WTC11 (cell line): Measurements from ENCODE around the gene STRN4. TPM values are rescaled to one million over a fixed set of nuclear protein-coding genes. Genes with fewer than 3 reads are reported as not detected.

Experiments
- ATAC-seq: fragments of 200-7000 bp; cut with Tn5 transposase; 2 replicates; pipeline ENCODE4 v1.10.0; 2021; ENCODE audit warnings: mild to moderate bottlenecking, moderate library complexity
- CTCF ChIA-PET: fragments of 300-600 bp; sonication (Branson Sonifier 250); formaldehyde crosslinking; loops from one replicate; lab custom pipeline; 2021; ENCODE audit warnings: antibody characterized with exemption; lab: Charles Lee
- POLR2A ChIA-PET: fragments of 350-600 bp; sonication (Branson Sonifier 250); formaldehyde crosslinking; loops from one replicate; lab custom pipeline; 2021; ENCODE audit warnings: antibody characterized with exemption; lab: Charles Lee
- DNase-seq: peaks from one replicate; pipeline ENCODE4 v3.0.0; 2021; ENCODE audit warnings: low spot score
- H3K27ac Mint-ChIP-seq: 2 replicates; pipeline ENCODE4 v1.8.0; 2021; ENCODE audit warnings: mixed read lengths
- H3K27me3 Mint-ChIP-seq: 2 replicates; pipeline ENCODE4 v1.8.0; 2021; ENCODE audit warnings: low read depth, mild to moderate bottlenecking, moderate library complexity, mixed read lengths
- H3K36me3 Mint-ChIP-seq: 2 replicates; pipeline ENCODE4 v1.8.0; 2021; ENCODE audit warnings: mixed read lengths
- H3K4me1 Mint-ChIP-seq: 2 replicates; pipeline ENCODE4 v1.8.0; 2022; ENCODE audit warnings: mixed read lengths
- H3K4me3 Mint-ChIP-seq: 2 replicates; pipeline ENCODE4 v1.8.0; 2021; ENCODE audit warnings: mild to moderate bottlenecking, moderate library complexity, mixed read lengths
- H3K9me3 Mint-ChIP-seq: 2 replicates; pipeline ENCODE4 v1.8.0; 2021; ENCODE audit warnings: mixed read lengths
- AFF4 ChIP-seq: sonication (generic); formaldehyde crosslinking; IDR thresholded peaks from 2 replicates; pipeline ENCODE4 v1.8.1; 2023; ENCODE audit warnings: mild to moderate bottlenecking, missing genetic modification reagents, borderline replicate concordance
- E2F4 ChIP-seq: sonication (generic); formaldehyde crosslinking; IDR thresholded peaks from 2 replicates; pipeline ENCODE4 v1.8.1; 2022; ENCODE audit warnings: low read depth, mild to moderate bottlenecking, moderate library complexity, missing genetic modification reagents, borderline replicate concordance
- FOXP1 ChIP-seq: sonication (generic); formaldehyde crosslinking; IDR thresholded peaks from 2 replicates; pipeline ENCODE4 v1.8.0; 2022; ENCODE audit warnings: missing genetic modification reagents, mild to moderate bottlenecking, moderate library complexity, borderline replicate concordance
- FOXP4 ChIP-seq: sonication (generic); formaldehyde crosslinking; IDR thresholded peaks from 2 replicates; pipeline ENCODE4 v1.8.0; 2022; ENCODE audit warnings: mild to moderate bottlenecking, missing genetic modification reagents
- GABPB1 ChIP-seq: sonication (generic); formaldehyde crosslinking; IDR thresholded peaks from 2 replicates; pipeline ENCODE4 v1.8.1; 2023; ENCODE audit warnings: mild to moderate bottlenecking, missing genetic modification reagents
- IRF2 ChIP-seq: sonication (generic); formaldehyde crosslinking; IDR thresholded peaks from 2 replicates; pipeline ENCODE4 v1.8.0; 2022; ENCODE audit warnings: low read depth, missing genetic modification reagents, borderline replicate concordance
- NFYB ChIP-seq: sonication (generic); formaldehyde crosslinking; conservative IDR thresholded peaks from 2 replicates; pipeline ENCODE4 v1.8.0; 2022; ENCODE audit warnings: low read depth, missing genetic modification reagents
- OVOL2 ChIP-seq: fragments of 250-450 bp; sonication (Bioruptor Pico); IDR thresholded peaks from 2 replicates; pipeline ENCODE4 v1.9.0; 2021; ENCODE audit warnings: mild to moderate bottlenecking, borderline replicate concordance
- ZNF512 ChIP-seq: sonication (generic); formaldehyde crosslinking; IDR thresholded peaks from 2 replicates; pipeline ENCODE4 v1.8.1; 2022; ENCODE audit warnings: missing genetic modification reagents, borderline replicate concordance
- total RNA-seq: library from RNA; stranded (reverse); gene quantifications from 3 replicates; pipeline ENCODE4 v1.2.3, GENCODE V29; 2021
- TF ChIP-seq, protein P1 (sequence below): sonication (generic); formaldehyde crosslinking; IDR thresholded peaks from 2 replicates; pipeline ENCODE4 v1.8.1; 2023; ENCODE audit warnings: mild to moderate bottlenecking, missing genetic modification reagents
- TF ChIP-seq, protein P2 (sequence below): sonication (generic); formaldehyde crosslinking; conservative IDR thresholded peaks from 2 replicates; pipeline ENCODE4 v1.8.1; 2022; ENCODE audit warnings: mild to moderate bottlenecking, missing genetic modification reagents
- TF ChIP-seq, protein P3 (sequence below): fragments of 200-600 bp; IDR thresholded peaks from 2 replicates; pipeline ENCODE4 v1.8.0; 2022; ENCODE audit warnings: antibody characterized with exemption

The STRN4 gene
- total RNA-seq, 1 experiment from 2014 or later: 144 TPM

DNA sequence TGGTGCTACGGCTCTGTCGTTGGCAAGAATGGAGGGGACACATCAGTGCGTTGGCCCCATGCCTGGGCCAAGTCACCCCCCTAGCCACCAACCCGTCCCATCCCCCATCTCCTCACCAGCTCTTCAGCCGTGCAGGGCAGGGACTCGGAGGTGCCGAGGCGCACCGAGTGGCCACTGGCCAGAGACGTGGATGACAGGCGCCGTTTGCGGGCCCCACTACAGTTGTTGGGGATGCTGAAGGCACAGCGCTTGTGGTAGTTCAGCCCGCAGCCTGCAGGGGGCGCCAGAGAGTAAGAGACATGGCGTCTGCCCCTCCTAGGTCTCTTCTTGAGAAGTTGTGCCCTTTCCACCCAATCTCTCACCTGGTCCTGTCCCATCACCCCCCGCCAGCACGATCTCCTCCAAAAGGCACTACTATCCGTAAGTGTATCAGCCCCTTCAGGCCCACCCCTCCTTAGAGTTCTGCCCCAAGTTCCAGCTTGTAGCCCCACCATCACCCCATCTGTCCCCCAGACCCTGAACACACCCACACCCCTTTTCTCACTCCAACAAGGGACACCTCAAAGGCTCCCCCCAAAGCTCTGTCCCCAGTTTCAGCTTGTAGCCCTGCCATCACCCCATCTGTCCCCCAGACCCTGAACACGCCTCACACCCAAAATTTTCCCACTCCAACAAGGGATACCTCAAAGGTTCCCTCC, 41.7 kb downstream of the STRN4 start (continued):
- TF ChIP-seq, protein P1, sequence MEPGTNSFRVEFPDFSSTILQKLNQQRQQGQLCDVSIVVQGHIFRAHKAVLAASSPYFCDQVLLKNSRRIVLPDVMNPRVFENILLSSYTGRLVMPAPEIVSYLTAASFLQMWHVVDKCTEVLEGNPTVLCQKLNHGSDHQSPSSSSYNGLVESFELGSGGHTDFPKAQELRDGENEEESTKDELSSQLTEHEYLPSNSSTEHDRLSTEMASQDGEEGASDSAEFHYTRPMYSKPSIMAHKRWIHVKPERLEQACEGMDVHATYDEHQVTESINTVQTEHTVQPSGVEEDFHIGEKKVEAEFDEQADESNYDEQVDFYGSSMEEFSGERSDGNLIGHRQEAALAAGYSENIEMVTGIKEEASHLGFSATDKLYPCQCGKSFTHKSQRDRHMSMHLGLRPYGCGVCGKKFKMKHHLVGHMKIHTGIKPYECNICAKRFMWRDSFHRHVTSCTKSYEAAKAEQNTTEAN (CRISPR knock-in tag): no peak
- no peak for TF ChIP-seq E2F4 (CRISPR knock-in tag)

GRCh38 chr19:46700704-46701103, 45.5 kb downstream of the STRN4 start:
- TF ChIP-seq AFF4 (CRISPR knock-in tag): no peak
- no peak for TF ChIP-seq FOXP4 (CRISPR knock-in tag)
- no peak for TF ChIP-seq ZNF512
- TF ChIP-seq, protein P2, sequence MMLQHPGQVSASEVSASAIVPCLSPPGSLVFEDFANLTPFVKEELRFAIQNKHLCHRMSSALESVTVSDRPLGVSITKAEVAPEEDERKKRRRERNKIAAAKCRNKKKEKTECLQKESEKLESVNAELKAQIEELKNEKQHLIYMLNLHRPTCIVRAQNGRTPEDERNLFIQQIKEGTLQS (CRISPR knock-in tag): no peak
- TF ChIP-seq, protein P1 (CRISPR knock-in tag): no peak
- TF ChIP-seq, protein P3, sequence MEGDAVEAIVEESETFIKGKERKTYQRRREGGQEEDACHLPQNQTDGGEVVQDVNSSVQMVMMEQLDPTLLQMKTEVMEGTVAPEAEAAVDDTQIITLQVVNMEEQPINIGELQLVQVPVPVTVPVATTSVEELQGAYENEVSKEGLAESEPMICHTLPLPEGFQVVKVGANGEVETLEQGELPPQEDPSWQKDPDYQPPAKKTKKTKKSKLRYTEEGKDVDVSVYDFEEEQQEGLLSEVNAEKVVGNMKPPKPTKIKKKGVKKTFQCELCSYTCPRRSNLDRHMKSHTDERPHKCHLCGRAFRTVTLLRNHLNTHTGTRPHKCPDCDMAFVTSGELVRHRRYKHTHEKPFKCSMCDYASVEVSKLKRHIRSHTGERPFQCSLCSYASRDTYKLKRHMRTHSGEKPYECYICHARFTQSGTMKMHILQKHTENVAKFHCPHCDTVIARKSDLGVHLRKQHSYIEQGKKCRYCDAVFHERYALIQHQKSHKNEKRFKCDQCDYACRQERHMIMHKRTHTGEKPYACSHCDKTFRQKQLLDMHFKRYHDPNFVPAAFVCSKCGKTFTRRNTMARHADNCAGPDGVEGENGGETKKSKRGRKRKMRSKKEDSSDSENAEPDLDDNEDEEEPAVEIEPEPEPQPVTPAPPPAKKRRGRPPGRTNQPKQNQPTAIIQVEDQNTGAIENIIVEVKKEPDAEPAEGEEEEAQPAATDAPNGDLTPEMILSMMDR: no peak
- TF ChIP-seq NFYB (CRISPR knock-in tag): no peak
- no peak for TF ChIP-seq FOXP1
- TF ChIP-seq GABPB1 (CRISPR knock-in tag): no peak
- TF ChIP-seq OVOL2 (CRISPR knock-in tag): no peak
- no peak for TF ChIP-seq IRF2 (CRISPR knock-in tag)
- TF ChIP-seq, all 79 proteins: peak for 0
- Mint-ChIP-seq H3K27me3 (no peaks in the 10 kb centered on the region), H3K9me3 (no peaks in the 10 kb centered on the region), H3K36me3 (peaks cover 60% of the 10 kb centered on the region), H3K27ac (no peak overlapping the region), H3K4me3 (no peak overlapping the region), H3K4me1 (peaks cover 11% of the 10 kb centered on the region)
- ATAC-seq (no peak), DNase-seq (no peak)
- ChIA-PET CTCF (no interaction called here), POLR2A (no interaction called here)
